MM.1S (cell line): Measurements from ENCODE around the gene GADD45G.

Experiments used
- DNase-seq: peaks from one replicate; pipeline ENCODE4 v3.0.0-alpha.2; 2015
- H2AFZ ChIP-seq: fragments of 300-600 bp; sonication (generic); 2 replicates; pipeline ENCODE4 v1.6.0; 2016; ENCODE audit warnings: antibody characterized with exemption, low read length
- H3F3A ChIP-seq: fragments of 300-600 bp; sonication (generic); 2 replicates; pipeline ENCODE4 v1.6.1; 2016; ENCODE audit warnings: mild to moderate bottlenecking, antibody characterized with exemption, low read length, moderate library complexity, mixed read lengths; ENCODE audit not compliant: insufficient read depth
- H3K27ac ChIP-seq: fragments of 300-600 bp; sonication (generic); 2 replicates; pipeline ENCODE4 v1.5.1; 2016; ENCODE audit warnings: mild to moderate bottlenecking, low read length
- H3K27me3 ChIP-seq: fragments of 300-600 bp; sonication (generic); replicated peaks from 2 replicates; pipeline ENCODE4 v1.6.0; 2016; ENCODE audit warnings: low read length; ENCODE audit not compliant: insufficient read depth
- H3K36me3 ChIP-seq: fragments of 300-600 bp; sonication (generic); replicated peaks from 2 replicates; pipeline ENCODE4 v1.6.1; 2016; ENCODE audit warnings: mild to moderate bottlenecking, low read length, mixed read lengths; ENCODE audit not compliant: insufficient read depth
- H3K4me1 ChIP-seq: fragments of 300-600 bp; sonication (generic); 2 replicates; pipeline ENCODE4 v1.6.1; 2016; ENCODE audit warnings: low read length, mixed read lengths
- H3K4me2 ChIP-seq: fragments of 300-600 bp; sonication (generic); 2 replicates; pipeline ENCODE4 v1.6.0; 2016; ENCODE audit warnings: low read depth, low read length
- H3K4me3 ChIP-seq: fragments of 300-600 bp; sonication (generic); 2 replicates; pipeline ENCODE4 v1.5.1; 2016; ENCODE audit warnings: low read length, mixed read lengths
- H3K79me2 ChIP-seq: fragments of 300-600 bp; sonication (generic); 2 replicates; pipeline ENCODE4 v1.6.1; 2016; ENCODE audit warnings: mixed run types, low read length, mixed read lengths
- H3K9ac ChIP-seq: fragments of 300-600 bp; sonication (generic); 2 replicates; pipeline ENCODE4 v1.6.1; 2016; ENCODE audit warnings: low read length, mixed read lengths
- H3K9me2 ChIP-seq: fragments of 300-600 bp; sonication (generic); replicated peaks from 2 replicates; pipeline ENCODE4 v1.6.1; 2016; ENCODE audit warnings: mild to moderate bottlenecking, low read length, mixed read lengths; ENCODE audit not compliant: insufficient read depth
- H3K9me3 ChIP-seq: fragments of 300-600 bp; sonication (generic); replicated peaks from 2 replicates; pipeline ENCODE4 v1.6.1; 2016; ENCODE audit warnings: mild to moderate bottlenecking, low read length, mixed read lengths; ENCODE audit not compliant: insufficient read depth
- H4K20me1 ChIP-seq: fragments of 300-600 bp; sonication (generic); 2 replicates; pipeline ENCODE4 v1.6.1; 2016; ENCODE audit warnings: mild to moderate bottlenecking, low read length, moderate library complexity, mixed read lengths; ENCODE audit not compliant: insufficient read depth
- CTCF ChIP-seq: fragments of 300-600 bp; sonication (generic); IDR thresholded peaks from 2 replicates; pipeline ENCODE4 v1.5.1; 2016; ENCODE audit warnings: antibody characterized with exemption, low read length, mixed read lengths
- EZH2 ChIP-seq: fragments of 300-600 bp; sonication (generic); optimal IDR thresholded peaks from 2 replicates; pipeline ENCODE3; 2017; ENCODE audit warnings: low read depth, mild to moderate bottlenecking, antibody characterized with exemption, low read length, mixed read lengths
- EZH2phosphoT487 ChIP-seq: fragments of 300-600 bp; sonication (generic); IDR thresholded peaks from 2 replicates; pipeline ENCODE4 v1.6.1; 2018; ENCODE audit warnings: antibody characterized with exemption, low read length

Gene GADD45G

GRCh38 chr9:89558196-89558899, 46.5 kb upstream of the GADD45G start:
- Histone ChIP-seq H3K9me2 (no peaks in the 10 kb centered on the region), H3K79me2 (no peaks in the 10 kb centered on the region), H2AFZ (no peak overlapping the region), H3F3A (peaks cover 19% of the 10 kb centered on the region), H3K4me2 (no peak overlapping the region), H4K20me1 (no peaks in the 10 kb centered on the region), H3K4me1 (peaks cover 33% of the 10 kb centered on the region), H3K27me3 (no peaks in the 10 kb centered on the region), H3K36me3 (no peaks in the 10 kb centered on the region), H3K9me3 (no peaks in the 10 kb centered on the region), H3K9ac (no peak overlapping the region), H3K4me3 (no peak overlapping the region), H3K27ac (no peak overlapping the region)
- TF ChIP-seq CTCF (no peak), EZH2 (no peak), EZH2phosphoT487 (no peak)
- DNase-seq = no peak

GRCh38 chr9:89558948-89559347, 45.9 kb upstream of the GADD45G start:
- no peaks in the 10 kb centered on the region for H3K9me2 ChIP-seq
- H3K27me3 ChIP-seq = no peaks in the 10 kb centered on the region
- DNase-seq = no peak
- H3K36me3 ChIP-seq = no peaks in the 10 kb centered on the region
- peaks cover 14% of the 10 kb centered on the region for H3F3A ChIP-seq
- no peaks in the 10 kb centered on the region for H3K9me3 ChIP-seq
- H3K79me2 ChIP-seq = no peaks in the 10 kb centered on the region
- H3K4me2 ChIP-seq = no peak overlapping the region
- H4K20me1 ChIP-seq = no peaks in the 10 kb centered on the region
- H3K9ac ChIP-seq = no peak overlapping the region
- TF ChIP-seq CTCF (no peak), EZH2phosphoT487 (no peak), EZH2 (no peak)
- no peak overlapping the region for H2AFZ ChIP-seq
- H3K4me1 ChIP-seq = peaks cover 29% of the 10 kb centered on the region
- no peak overlapping the region for H3K27ac ChIP-seq
- no peak overlapping the region for H3K4me3 ChIP-seq

GRCh38 chr9:89562186-89562814, 42.5 kb upstream of the GADD45G start:
- Histone ChIP-seq H3K27ac (no peak overlapping the region), H3K79me2 (no peaks in the 10 kb centered on the region), H3K27me3 (no peaks in the 10 kb centered on the region), H3K4me3 (no peak overlapping the region), H3K9me2 (no peaks in the 10 kb centered on the region), H3K4me2 (no peak overlapping the region), H3K9ac (no peak overlapping the region), H3K36me3 (no peaks in the 10 kb centered on the region), H3K9me3 (no peaks in the 10 kb centered on the region), H4K20me1 (no peaks in the 10 kb centered on the region), H3K4me1 (peaks cover 7% of the 10 kb centered on the region), H3F3A (no peaks in the 10 kb centered on the region), H2AFZ (no peak overlapping the region)
- no peak for TF ChIP-seq CTCF
- TF ChIP-seq EZH2 = no peak
- TF ChIP-seq EZH2phosphoT487 = no peak
- DNase-seq = no peak
